HG03175 (cell line): ENCODE measurements around the gene SP140L.
A peak's percentile ranks its signal among the peaks of the same experiment; 100 is the strongest.
"Not testable (repeated sequence)": the region's sequence is repeated elsewhere in the genome, so short reads cannot be mapped to it uniquely, and the experiment has no call there.

ENCODE experiments used
- ATAC-seq: cut with Tn5 transposase; IDR thresholded peaks from one replicate; pipeline ENCODE4 v1.9.1; 2021; ENCODE audit warnings: mild to moderate bottlenecking, moderate library complexity; ENCODE audit not compliant: unreplicated experiment

The SP140L gene

GRCh38 chr2:230362030-230362691 lies 35.2 kb downstream of the SP140L start:
- ATAC-seq, result no peak

GRCh38 chr2:230382108-230382507 lies 55.1 kb downstream of the SP140L start:
- ATAC-seq, result no peak

GRCh38 chr2:230383453-230383852 lies 56.5 kb downstream of the SP140L start:
- no peak for ATAC-seq

- no peak for ATAC-seq
Observed at GRCh38 chr2:230384986-230385385, 58.0 kb downstream of the SP140L start.

GRCh38 chr2:230394301-230394700 lies 67.3 kb downstream of the SP140L start:
- ATAC-seq, result no peak

GRCh38 chr2:230398698-230399097 lies 71.7 kb downstream of the SP140L start:
- ATAC-seq, result not testable (repeated sequence)

GRCh38 chr2:230400041-230400440 lies 73.0 kb downstream of the SP140L start:
- no peak for ATAC-seq

- no peak for ATAC-seq
Observed at GRCh38 chr2:230400454-230400853, 73.5 kb downstream of the SP140L start.

- ATAC-seq, result not testable (repeated sequence)
Observed at GRCh38 chr2:230401026-230401425, 74.0 kb downstream of the SP140L start.

- no peak for ATAC-seq
Observed at GRCh38 chr2:230403746-230404145, 76.8 kb downstream of the SP140L start.

- ATAC-seq, result no peak
Observed at GRCh38 chr2:230405824-230406223, 78.8 kb downstream of the SP140L start.

GRCh38 chr2:230408244-230408842 lies 81.3 kb downstream of the SP140L start:
- no peak for ATAC-seq

GRCh38 chr2:230409316-230409715 lies 82.3 kb downstream of the SP140L start:
- not testable (repeated sequence) for ATAC-seq

- no peak for ATAC-seq
Observed at GRCh38 chr2:230410263-230410662, 83.3 kb downstream of the SP140L start.

GRCh38 chr2:230410861-230411569 lies 84.0 kb downstream of the SP140L start:
- ATAC-seq, result no peak

- ATAC-seq, result peak; percentile 62
Observed at GRCh38 chr2:230411570-230412370, 84.8 kb downstream of the SP140L start.

- no peak for ATAC-seq
Observed at GRCh38 chr2:230412371-230412711, 85.3 kb downstream of the SP140L start.

- ATAC-seq, result no peak
Observed at GRCh38 chr2:230412846-230413245, 85.9 kb downstream of the SP140L start.

GRCh38 chr2:230413479-230413878 lies 86.5 kb downstream of the SP140L start:
- ATAC-seq, result no peak

GRCh38 chr2:230414302-230414701 lies 87.3 kb downstream of the SP140L start:
- ATAC-seq, result no peak

- ATAC-seq, result peak; percentile 85
Observed at GRCh38 chr2:230416061-230416721, 89.2 kb downstream of the SP140L start, which contains the start of gene SP100. SP100 (plus strand) TSS chr2:230416201; CDS start chr2:230416297, 96 bp downstream.
